ENCODE results near the gene TOR1A.

- no peak for TF ChIP-seq SUZ12 (IDR thresholded peaks at IDR 0.05)
- no peak for TF ChIP-seq FOXK2 (IDR thresholded peaks at IDR 0.05)
- TF ChIP-seq, protein P1, sequence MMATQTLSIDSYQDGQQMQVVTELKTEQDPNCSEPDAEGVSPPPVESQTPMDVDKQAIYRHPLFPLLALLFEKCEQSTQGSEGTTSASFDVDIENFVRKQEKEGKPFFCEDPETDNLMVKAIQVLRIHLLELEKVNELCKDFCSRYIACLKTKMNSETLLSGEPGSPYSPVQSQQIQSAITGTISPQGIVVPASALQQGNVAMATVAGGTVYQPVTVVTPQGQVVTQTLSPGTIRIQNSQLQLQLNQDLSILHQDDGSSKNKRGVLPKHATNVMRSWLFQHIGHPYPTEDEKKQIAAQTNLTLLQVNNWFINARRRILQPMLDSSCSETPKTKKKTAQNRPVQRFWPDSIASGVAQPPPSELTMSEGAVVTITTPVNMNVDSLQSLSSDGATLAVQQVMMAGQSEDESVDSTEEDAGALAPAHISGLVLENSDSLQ (IDR thresholded peaks at IDR 0.05), result no peak
- TF ChIP-seq FOXA1 (IDR thresholded peaks at IDR 0.05), result no peak
- TF ChIP-seq HDGF (IDR thresholded peaks at IDR 0.05; ENCODE audit: borderline replicate concordance), result no peak
- TF ChIP-seq SP1 (IDR thresholded peaks at IDR 0.05), result no peak
- no peak for TF ChIP-seq ELF4 (IDR thresholded peaks at IDR 0.05)
- TF ChIP-seq ZNF384 (IDR thresholded peaks at IDR 0.05), result no peak
- no peak for TF ChIP-seq LEF1 (IDR thresholded peaks at IDR 0.05; ENCODE audit: borderline replicate concordance)
- no peak for TF ChIP-seq ARNT (IDR thresholded peaks at IDR 0.05)
- no peak for TF ChIP-seq TARDBP (IDR thresholded peaks at IDR 0.05)
Observed at GRCh38 chr9:129822898-129823541, 916 bp downstream of the TOR1A start.
